WTC11 (cell line): ENCODE measurements around the gene CTDNEP1. TPM values are rescaled to one million over a fixed set of nuclear protein-coding genes. Genes with fewer than 3 reads are reported as not detected.

Source experiments
- AFF4 ChIP-seq: sonication (generic); formaldehyde crosslinking; IDR thresholded peaks from 2 replicates; pipeline ENCODE4 v1.8.1; 2023; ENCODE audit warnings: mild to moderate bottlenecking, missing genetic modification reagents, borderline replicate concordance
- ATF6 ChIP-seq: sonication (generic); formaldehyde crosslinking; IDR thresholded peaks from 2 replicates; pipeline ENCODE4 v1.8.1; 2023; ENCODE audit warnings: mild to moderate bottlenecking, missing genetic modification reagents
- CDX4 ChIP-seq: fragments of 250-450 bp; sonication (Bioruptor Pico); IDR thresholded peaks from 2 replicates; pipeline ENCODE4 v1.9.0; 2021; ENCODE audit warnings: moderate library complexity, mild to moderate bottlenecking, inconsistent platforms, borderline replicate concordance
- CTCF ChIP-seq: fragments of 200-600 bp; IDR thresholded peaks from 2 replicates; pipeline ENCODE4 v1.8.0; 2022; ENCODE audit warnings: antibody characterized with exemption
- E2F5 ChIP-seq: sonication (generic); formaldehyde crosslinking; IDR thresholded peaks from 2 replicates; pipeline ENCODE4 v1.8.1; 2022; ENCODE audit warnings: mild to moderate bottlenecking, moderate library complexity, missing genetic modification reagents
- ETV6 ChIP-seq: sonication (generic); formaldehyde crosslinking; IDR thresholded peaks from 2 replicates; pipeline ENCODE4 v1.8.1; 2022; ENCODE audit warnings: mild to moderate bottlenecking, missing genetic modification reagents
- FOXP1 ChIP-seq: sonication (generic); formaldehyde crosslinking; IDR thresholded peaks from 2 replicates; pipeline ENCODE4 v1.8.0; 2022; ENCODE audit warnings: missing genetic modification reagents, mild to moderate bottlenecking, moderate library complexity, borderline replicate concordance
- GTF2I ChIP-seq: fragments of 250-450 bp; sonication (Bioruptor Pico); conservative IDR thresholded peaks from 2 replicates; pipeline ENCODE4 v1.4.0; 2021; ENCODE audit warnings: mild to moderate bottlenecking
- HMGXB4 ChIP-seq: sonication (generic); formaldehyde crosslinking; IDR thresholded peaks from 2 replicates; pipeline ENCODE4 v1.8.1; 2023; ENCODE audit warnings: mild to moderate bottlenecking, moderate library complexity, missing genetic modification reagents
- IRF1 ChIP-seq: sonication (generic); formaldehyde crosslinking; IDR thresholded peaks from 2 replicates; pipeline ENCODE4 v1.8.0; 2023; ENCODE audit warnings: missing genetic modification reagents
- MAX ChIP-seq: sonication (generic); formaldehyde crosslinking; IDR thresholded peaks from 2 replicates; pipeline ENCODE4 v1.8.0; 2022; ENCODE audit warnings: mild to moderate bottlenecking, missing genetic modification reagents
- MYBL2 ChIP-seq: sonication (generic); formaldehyde crosslinking; IDR thresholded peaks from 2 replicates; pipeline ENCODE4 v1.8.1; 2023; ENCODE audit warnings: mild to moderate bottlenecking, moderate library complexity, missing genetic modification reagents
- NFE2L1 ChIP-seq: sonication (generic); formaldehyde crosslinking; IDR thresholded peaks from 2 replicates; pipeline ENCODE4 v1.8.1; 2023; ENCODE audit warnings: missing genetic modification reagents
- RELA ChIP-seq: sonication (generic); formaldehyde crosslinking; IDR thresholded peaks from 2 replicates; pipeline ENCODE4 v1.8.1; 2022; ENCODE audit warnings: missing genetic modification reagents, mild to moderate bottlenecking, borderline replicate concordance
- SMAD3 ChIP-seq: sonication (generic); formaldehyde crosslinking; IDR thresholded peaks from 2 replicates; pipeline ENCODE4 v1.8.0; 2022; ENCODE audit warnings: missing genetic modification reagents, mild to moderate bottlenecking, borderline replicate concordance
- SP1 ChIP-seq: sonication (generic); formaldehyde crosslinking; conservative IDR thresholded peaks from 2 replicates; pipeline ENCODE4 v1.8.1; 2022; ENCODE audit warnings: missing genetic modification reagents
- TEAD1 ChIP-seq: sonication (generic); formaldehyde crosslinking; IDR thresholded peaks from 2 replicates; pipeline ENCODE4 v1.8.0; 2022; ENCODE audit warnings: mild to moderate bottlenecking, missing genetic modification reagents
- TP53 ChIP-seq: sonication (generic); formaldehyde crosslinking; IDR thresholded peaks from 2 replicates; pipeline ENCODE4 v1.8.1; 2023; ENCODE audit warnings: mild to moderate bottlenecking, missing genetic modification reagents
- USF2 ChIP-seq: sonication (generic); formaldehyde crosslinking; IDR thresholded peaks from 2 replicates; pipeline ENCODE4 v1.8.1; 2023; ENCODE audit warnings: mild to moderate bottlenecking, missing genetic modification reagents, moderate library complexity
- ZBTB43 ChIP-seq: sonication (generic); formaldehyde crosslinking; IDR thresholded peaks from 2 replicates; pipeline ENCODE4 v1.8.1; 2023; ENCODE audit warnings: mild to moderate bottlenecking, missing genetic modification reagents
- ZMAT4 ChIP-seq: fragments of 250-450 bp; sonication (Bioruptor Pico); IDR thresholded peaks from 2 replicates; pipeline ENCODE4 v1.9.0; 2021; ENCODE audit warnings: mild to moderate bottlenecking
- ZNF232 ChIP-seq: sonication (generic); formaldehyde crosslinking; IDR thresholded peaks from 2 replicates; pipeline ENCODE4 v1.8.0; 2022; ENCODE audit warnings: mild to moderate bottlenecking, missing genetic modification reagents
- ZNF263 ChIP-seq: sonication (generic); formaldehyde crosslinking; IDR thresholded peaks from 2 replicates; pipeline ENCODE4 v1.8.1; 2022; ENCODE audit warnings: low read depth, mild to moderate bottlenecking, moderate library complexity, missing genetic modification reagents
- total RNA-seq: library from RNA; stranded (reverse); gene quantifications from 3 replicates; pipeline ENCODE4 v1.2.3, GENCODE V29; 2021

Gene CTDNEP1
- total RNA-seq, 1 experiment from 2014 or later, result 127 TPM

- TF ChIP-seq SMAD3 (CRISPR knock-in tag) (no peak), CDX4 (CRISPR knock-in tag) (no peak), AFF4 (peak; percentile 60; the same call in 1 of the 2 replicates), ETV6 (peak; percentile 87), ZMAT4 (no peak), HMGXB4 (CRISPR knock-in tag) (peak; percentile 77; the same call in 1 of the 2 replicates), TEAD1 (CRISPR knock-in tag) (peak; percentile 90; the same call in 1 of the 2 replicates), SP1 (CRISPR knock-in tag) (peak; percentile 59), ZNF232 (peak; percentile 69; the same call in 1 of the 2 replicates), USF2 (peak; percentile 55; the same call in 1 of the 2 replicates), TP53 (CRISPR knock-in tag) (no peak; the same call in 1 of the 2 replicates), E2F5 (0 out of 2 replicates have a peak, but pooled peaks have one; percentile 40), NFE2L1 (CRISPR knock-in tag) (0 out of 2 replicates have a peak, but pooled peaks have one; percentile 72), IRF1 (CRISPR knock-in tag) (peak; percentile 52; the same call in 1 of the 2 replicates), ATF6 (CRISPR knock-in tag) (no peak), RELA (no peak), CTCF (peak; percentile 77), MAX (CRISPR knock-in tag) (peak; percentile 87), ZBTB43 (CRISPR knock-in tag) (0 out of 2 replicates have a peak, but pooled peaks have one; percentile 86), MYBL2 (CRISPR knock-in tag) (peak; percentile 65), ZNF263 (no peak), GTF2I (CRISPR knock-in tag) (no peak), FOXP1 (CRISPR knock-in tag) (peak; percentile 46; the same call in 1 of the 2 replicates)
Measured at GRCh38 chr17:7280519-7281073, 29.1 kb upstream of the CTDNEP1 start (continued).
